ENCODE measurements around the gene FOXP2.
"Not testable (repeated sequence)": the region's sequence is repeated elsewhere in the genome, so short reads cannot be mapped to it uniquely, and the experiment has no call there.

Gene FOXP2

DNA sequence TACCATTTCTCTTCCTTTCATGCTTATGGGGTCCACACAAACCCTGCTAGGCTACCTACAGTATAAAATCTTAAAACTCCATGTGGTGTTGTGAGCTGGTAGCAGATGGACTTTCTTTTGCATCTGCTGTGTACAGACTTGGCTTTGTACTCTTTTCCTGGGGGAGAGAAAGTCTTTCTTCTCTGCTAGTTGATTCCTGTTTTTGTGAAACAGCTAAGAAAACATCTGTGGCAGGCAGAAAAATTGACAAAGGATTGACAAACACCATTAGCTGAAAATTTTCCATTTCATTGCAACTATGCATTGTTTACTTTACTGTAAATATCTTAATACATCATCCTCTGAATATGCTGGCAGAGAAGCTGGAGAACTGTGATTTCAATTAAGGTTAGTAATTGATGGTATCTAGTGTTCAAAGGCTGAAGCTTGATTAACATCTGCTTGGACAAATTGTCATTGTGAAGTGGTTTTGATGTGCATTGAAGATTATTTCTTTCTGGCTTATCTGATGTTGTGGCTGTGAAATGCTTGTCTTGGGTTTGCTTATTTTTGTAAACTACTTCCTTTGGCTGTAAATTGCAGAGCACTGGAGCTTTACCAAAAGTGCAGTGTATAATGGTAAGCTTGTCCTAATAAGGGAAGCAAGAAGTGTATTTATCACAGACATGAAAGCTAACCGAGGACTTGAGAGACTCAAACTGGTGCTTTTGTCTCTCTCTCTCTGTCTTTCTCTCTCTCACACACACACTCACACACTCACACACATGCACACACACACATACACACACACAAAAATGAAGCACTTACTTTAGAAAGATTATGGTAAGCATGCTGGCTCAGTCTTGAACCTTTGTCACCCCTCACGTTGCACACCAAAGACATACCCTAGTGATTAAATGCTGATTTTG, at the start of gene FOXP2:
Gene FOXP2 (plus strand): TSS at position 660 of the 908 bp plus-strand sequence. CDS start 11,697 bp downstream, outside the sequence.
- DNase-seq: peak; percentile 57 to 70

DNA sequence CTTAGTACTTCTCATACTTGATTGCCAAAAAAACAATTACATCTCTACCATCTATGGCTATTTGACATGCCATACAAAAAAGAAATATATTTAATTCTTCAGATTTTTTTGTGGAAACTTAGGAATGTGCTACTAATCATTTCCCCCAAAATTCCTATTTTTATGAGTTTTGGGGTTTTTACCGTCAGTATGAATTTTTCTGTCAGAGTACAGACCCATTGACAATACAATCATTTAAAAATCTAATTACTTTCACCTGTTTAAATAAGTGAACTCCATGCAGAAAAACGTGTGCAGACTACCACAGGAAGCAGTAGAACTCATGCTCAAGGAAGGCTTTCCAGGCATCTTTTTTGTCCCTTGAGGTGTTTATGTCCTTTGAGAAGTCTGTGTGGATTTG, 48.8 kb upstream of the FOXP2 start:
- no peak for DNase-seq

GRCh38 chr7:114368492-114368891, 46.1 kb upstream of the FOXP2 start:
- no peak for DNase-seq

GRCh38 chr7:114369294-114369693, 45.3 kb upstream of the FOXP2 start:
- DNase-seq: no peak

DNA sequence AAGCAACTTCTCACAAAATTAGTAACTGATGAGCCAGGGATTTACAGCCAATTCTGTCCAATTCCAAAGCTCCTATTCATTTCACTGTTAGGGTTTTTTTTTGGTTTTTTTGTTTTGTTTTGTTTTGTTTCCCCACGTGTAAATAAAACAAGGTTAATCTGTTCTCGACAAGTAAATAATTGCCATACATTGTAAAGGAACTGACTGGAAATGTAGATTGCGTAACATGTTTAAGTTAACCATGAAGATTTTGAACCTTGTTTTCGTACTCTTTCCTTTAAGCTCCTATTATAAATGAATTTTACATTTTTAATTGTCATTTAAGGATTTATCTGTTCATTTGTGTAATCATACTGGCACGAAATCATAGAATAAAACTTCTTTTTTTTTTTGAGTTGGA, 42.0 kb upstream of the FOXP2 start:
- no peak for DNase-seq

DNA sequence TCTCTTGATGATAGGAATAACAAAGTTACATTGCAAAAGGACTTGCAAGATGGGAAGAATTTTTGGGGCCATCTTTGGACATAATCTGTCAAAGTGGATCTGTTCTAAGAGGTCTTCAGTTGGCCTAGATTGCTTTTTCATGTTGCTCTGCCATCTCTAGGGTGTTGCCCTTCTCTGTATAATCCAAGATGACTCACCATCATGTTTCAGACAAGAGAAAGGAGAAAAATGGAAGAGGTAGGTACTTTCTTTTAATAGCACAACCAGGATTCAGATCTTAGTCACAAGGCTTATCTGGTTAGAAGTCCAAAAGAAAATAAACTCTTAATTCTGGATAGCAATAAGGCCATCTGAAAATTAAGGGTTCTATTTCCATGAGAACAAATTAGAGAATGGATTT, 38.7 kb upstream of the FOXP2 start:
- no peak for DNase-seq

DNA sequence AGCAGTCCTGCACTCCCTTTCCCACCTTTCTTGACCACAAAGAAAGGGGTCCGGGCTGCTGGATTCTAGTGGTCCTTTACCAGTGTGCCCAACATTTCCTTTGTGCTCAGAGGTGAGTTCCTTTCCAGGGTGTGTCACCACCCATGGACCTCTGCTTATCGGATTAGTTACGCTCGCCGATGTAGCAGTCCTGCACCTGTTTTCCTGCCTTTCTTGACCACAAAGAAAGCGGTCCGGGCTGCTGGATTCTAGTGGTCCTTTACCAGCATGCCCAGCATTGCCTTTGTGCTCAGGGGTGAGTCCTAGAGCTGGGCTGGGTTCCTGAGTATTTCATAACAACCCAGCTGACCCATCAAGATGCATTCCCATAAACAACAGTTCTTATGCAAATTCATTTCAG, 30.7 kb upstream of the FOXP2 start:
- not testable (repeated sequence) for DNase-seq

- not testable (repeated sequence) for DNase-seq
These were observed 30.3 kb upstream of the FOXP2 start for GRCh38 chr7:114384346-114384745.

- DNase-seq: no peak
These were observed 26.6 kb upstream of the FOXP2 start for GRCh38 chr7:114388021-114388420.

GRCh38 chr7:114392686-114393085, 21.9 kb upstream of the FOXP2 start:
- DNase-seq: no peak

GRCh38 chr7:114402876-114403635, 11.6 kb upstream of the FOXP2 start:
- DNase-seq: no peak

- no peak for DNase-seq
These were observed 9.2 kb upstream of the FOXP2 start for GRCh38 chr7:114405427-114405826.

DNA sequence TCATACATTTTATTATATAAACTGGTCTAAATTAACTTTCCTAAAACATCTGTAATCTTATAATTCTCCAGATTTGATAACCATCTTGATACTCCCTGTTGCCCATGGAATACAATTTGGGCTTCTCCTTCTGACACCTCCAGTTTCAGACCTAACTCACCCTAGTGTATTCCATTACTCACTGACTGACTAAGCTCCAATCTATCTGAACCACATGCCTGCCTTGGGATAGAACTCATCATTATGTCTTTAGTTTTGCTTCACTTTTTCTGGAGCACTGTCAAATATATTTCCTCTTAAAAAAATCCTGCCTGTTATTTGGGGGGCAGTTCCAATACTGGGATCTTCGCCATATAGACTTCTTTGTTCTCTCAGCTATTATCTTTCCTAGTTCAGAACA, 4.9 kb upstream of the FOXP2 start:
- DNase-seq: no peak

DNA sequence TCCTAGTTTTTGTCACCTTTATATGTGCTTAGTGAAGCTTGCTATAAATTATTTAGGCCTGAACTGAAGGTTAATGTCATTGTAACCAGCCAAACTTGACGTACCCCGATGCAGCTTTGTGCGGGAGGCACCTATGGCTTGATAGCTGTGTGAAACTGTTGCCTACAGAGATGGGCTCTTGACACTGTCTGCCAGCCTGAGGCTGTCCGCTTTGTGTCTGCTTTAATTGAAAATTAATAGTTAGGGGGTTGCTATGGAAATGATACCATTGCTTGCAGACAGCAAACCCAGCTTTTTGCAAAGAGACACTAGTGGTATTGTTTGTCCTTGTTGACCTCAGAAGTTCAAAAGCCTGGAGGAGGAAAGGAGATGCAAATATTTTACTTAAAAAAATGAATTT, 2.1 kb upstream of the FOXP2 start:
- no peak for DNase-seq

DNA sequence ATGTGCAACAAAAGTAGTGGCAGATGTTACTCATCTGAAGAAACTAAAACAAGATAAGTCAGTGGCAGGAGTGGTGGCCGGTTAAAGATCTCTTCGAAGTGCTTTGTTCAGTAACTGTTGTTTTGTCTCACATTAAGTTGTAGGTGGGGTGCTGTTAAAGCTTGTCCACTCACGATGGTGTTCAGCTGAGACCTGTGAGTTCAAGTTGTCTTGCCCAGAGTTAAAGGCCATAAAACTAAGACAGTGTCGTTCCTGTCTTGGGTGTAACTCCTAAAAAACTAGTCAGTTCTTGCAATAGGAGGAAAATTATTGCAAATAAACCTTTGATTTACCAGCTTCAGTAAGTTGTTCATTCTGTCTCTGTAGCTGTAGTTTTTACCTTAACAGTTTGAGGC, 857 bp upstream of the FOXP2 start:
- no peak for DNase-seq

DNA sequence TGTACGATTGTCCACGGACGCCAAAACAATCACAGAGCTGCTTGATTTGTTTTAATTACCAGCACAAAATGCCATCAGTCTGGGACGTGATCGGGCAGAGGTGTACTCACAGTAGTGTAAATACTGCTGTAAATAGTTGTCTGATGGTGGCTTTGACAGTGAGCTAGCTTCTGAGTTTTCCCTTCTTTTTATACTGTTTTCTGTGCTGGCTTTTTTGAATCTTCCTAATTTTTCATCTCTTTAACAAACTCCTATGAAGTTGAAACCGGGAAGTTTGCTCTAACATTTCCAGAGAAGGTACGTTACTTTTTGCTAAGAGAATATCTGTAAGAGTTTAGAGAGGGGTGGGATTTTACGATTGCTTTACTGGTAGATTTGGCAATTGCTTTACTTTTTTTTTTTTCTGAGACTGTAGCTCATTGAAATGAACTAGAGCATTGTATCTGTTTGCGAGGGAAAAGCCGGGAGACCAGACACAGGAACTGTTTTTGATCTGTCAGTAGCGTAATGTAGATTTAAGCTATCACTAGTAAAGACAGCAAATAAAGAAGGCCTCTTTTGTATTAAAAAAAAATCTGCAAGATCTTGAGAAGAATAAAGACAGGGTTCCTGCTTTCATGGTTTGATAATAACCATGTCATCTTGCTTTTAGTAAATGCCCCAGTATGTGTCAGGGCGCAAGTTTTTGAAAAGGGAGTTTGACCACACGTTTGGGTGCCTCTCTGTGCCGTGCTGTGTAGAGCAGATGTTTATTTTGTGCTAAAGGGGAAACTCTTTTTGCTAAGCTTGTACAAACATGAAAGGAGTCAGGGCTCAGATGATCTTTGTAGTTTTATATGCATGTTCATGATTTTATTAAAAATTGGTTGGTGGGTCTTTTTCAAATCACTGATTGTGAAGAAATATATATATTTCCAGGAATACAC, 712 bp downstream of the FOXP2 start:
- DNase-seq: peak; percentile 14 to 33

DNA sequence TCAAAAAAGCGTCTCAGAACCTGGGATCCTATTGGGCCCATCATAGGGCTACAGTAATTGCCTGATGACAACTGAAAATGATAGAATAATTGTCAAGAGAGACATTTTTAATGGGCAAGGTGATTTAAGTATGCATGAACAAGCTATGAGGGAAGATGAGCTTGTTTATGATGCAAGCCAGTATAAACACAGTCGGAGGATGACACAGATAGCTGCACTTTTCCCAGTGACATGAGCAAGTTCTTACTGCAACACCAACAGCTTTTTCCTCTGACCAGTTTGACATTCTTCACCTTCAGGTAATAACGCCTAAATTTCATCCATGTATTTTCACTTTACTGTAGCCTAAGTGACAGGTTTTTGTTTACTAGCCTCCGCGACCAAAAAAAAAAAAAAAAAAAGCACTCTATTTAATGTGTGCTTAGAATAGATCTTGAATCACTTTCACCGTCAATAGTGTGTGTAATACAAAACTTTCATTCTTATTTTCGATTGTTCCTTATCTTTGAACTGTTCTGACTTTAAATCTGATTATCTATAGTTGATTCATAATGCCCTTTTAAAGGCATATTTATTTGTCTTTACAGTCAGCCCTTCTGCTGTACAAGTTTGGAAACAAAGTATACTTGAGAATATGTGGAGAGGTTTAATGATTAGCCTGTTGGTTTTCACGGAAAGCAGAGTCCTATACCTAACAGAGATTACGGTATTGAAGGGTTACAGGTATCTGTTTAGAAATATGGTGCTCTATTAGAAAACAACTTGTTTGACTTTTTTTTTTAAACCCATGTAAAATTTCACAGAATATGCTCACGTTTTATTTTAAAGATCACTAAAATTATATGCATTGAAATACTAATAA, 1.7 kb downstream of the FOXP2 start:
- DNase-seq: peak in 1 of 2 experiments; percentile 37

DNA sequence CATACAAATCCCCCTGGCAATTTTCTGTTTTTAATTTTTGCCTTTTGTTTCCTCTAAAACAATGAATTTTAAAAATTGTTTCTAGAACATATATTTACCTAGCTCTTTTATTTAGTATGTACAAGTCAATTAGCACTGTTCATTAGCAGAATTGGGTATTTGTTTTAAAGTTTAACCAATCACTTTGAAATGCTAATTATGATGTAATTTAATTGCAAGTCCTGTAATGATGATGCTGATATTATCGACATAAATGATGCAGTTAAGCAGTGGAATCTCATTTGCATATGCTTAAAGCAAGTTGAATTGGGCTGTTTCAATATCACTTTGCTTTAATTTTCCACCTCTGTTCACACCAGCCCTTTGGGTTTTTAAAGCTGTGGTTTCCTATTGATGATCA, 2.7 kb downstream of the FOXP2 start:
- no peak for DNase-seq

DNA sequence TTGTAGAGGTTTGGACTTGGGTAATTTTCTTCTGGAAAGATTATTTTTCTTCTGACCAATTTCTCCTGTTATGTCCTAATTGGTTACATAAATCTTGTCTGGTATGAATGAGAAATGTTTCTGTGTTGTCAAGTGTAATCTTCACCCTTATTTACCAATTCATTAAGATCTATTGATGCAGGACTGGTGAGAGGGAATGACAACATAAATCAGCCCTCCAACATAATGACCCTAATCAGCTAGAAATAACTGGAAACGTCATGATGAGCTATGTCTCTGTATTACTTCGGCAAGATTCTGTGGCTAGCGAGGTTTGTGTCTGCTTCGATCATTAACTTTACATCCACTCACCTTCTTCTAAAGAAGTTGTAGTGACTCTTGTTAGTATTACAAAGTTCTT, 3.5 kb downstream of the FOXP2 start:
- DNase-seq: peak; percentile 24 to 57

DNA sequence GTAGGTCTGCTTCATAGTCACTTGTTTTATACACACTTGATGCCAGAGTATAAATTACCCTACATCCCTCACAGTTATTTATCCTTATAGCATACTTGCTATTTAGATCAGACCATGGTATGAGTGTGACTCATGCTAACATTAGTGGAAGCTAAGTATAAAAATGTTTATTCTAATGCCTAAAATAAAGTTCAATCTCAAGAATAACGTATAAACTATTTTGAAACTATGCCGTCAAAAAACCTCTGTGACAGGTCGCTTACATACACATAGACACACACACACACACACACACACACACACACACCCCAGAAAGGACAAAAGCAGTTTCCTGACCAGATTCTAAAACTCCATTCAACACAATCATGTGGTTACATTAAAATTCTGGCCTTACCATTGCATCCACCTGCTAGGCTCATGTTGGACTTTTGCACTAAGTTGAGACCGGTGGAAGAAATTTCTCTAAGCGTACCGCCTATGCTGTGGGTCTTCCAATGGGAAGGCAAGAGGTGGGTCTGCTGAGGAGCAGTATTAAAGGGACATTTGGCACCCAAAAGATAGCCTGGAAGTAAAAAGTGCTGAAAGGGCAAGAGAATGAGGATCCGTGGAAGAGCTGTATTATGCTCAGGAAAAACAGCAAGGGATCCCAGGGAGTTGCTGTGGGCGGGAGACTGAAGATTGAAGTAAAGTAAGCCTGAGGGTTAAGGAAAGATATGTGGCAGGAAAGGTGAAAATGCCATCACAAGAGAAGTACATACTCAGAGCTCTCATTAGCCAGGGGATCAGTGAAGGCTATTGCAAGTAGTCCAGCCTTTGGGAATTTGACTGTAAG, 5.0 kb downstream of the FOXP2 start:
- DNase-seq: no peak

Data from SHP77 (cell line).